GM18870 (cell line): ENCODE data around the gene C19orf53.

ENCODE experiments used
- ATAC-seq: cut with Tn5 transposase; IDR thresholded peaks from one replicate; pipeline ENCODE4 v1.9.1; 2021; ENCODE audit warnings: moderate library complexity; ENCODE audit not compliant: unreplicated experiment

The C19orf53 gene

GRCh38 chr19:13795595-13796300 is 21.5 kb downstream of the C19orf53 start:
- no peak for ATAC-seq

- ATAC-seq = no peak
These were observed 22.2 kb downstream of the C19orf53 start for GRCh38 chr19:13796301-13797057.

- ATAC-seq = no peak
These were observed 22.8 kb downstream of the C19orf53 start for GRCh38 chr19:13797058-13797440.

GRCh38 chr19:13797870-13798269 is 23.6 kb downstream of the C19orf53 start:
- ATAC-seq = no peak

DNA sequence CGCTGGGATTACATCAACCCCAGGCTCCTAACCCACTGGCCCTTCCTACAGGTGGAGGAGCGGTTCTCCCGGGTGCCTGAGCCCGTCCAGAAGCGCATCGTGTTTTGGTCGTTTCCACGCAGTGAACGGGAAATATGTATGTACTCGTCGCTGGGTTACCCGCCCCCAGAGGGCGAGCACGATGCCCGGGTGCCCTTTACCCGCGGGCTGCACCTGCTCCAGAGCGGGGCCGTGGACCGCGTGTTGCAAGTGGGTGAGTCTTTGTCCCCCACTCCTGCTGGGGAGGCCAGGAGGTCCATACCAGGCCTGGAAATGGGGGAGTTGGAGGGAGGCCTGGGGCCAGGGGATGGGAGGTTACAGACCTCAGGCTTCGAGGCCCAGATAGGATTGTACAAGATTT is 25.4 kb downstream of the C19orf53 start:
- no peak for ATAC-seq

GRCh38 chr19:13803038-13803437 is 28.8 kb downstream of the C19orf53 start:
- no peak for ATAC-seq

DNA sequence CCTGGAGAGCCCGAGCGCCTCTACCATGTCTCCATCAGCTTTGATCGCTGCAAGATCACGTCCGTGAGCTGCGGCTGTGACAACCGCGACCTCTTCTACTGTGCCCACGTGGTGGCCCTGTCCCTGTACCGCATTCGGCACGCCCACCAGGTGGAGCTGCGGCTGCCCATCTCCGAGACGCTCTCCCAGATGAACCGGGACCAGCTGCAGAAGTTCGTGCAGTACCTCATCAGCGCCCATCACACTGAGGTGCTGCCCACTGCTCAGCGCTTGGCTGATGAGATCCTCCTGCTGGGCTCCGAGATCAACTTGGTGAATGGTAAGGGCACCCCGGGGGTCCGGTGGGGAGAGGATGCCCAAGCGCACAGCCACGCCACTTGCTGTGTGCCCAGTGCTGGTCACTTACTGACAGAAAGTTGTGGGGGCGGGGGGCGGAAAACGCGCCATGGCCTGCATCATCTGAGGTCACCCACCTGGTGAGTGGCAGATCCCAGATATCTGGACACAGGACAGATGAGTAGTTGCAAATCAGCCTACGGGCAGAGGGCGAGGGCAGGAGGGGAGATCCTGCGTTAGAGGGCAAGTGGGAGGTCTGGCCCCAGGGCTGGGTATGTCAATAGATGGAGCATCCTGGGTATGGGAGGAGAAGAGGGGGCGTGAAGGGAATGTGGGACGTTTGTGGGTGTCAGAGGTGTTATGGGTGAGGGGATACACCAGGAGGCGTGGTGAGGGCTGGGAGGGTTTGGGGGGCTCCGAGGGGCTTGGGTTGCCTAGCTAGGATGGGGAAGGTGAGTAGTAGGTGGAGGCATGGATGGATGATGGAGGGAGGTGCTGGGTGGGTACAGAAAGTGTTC is 30.8 kb downstream of the C19orf53 start:
- ATAC-seq = no peak

DNA sequence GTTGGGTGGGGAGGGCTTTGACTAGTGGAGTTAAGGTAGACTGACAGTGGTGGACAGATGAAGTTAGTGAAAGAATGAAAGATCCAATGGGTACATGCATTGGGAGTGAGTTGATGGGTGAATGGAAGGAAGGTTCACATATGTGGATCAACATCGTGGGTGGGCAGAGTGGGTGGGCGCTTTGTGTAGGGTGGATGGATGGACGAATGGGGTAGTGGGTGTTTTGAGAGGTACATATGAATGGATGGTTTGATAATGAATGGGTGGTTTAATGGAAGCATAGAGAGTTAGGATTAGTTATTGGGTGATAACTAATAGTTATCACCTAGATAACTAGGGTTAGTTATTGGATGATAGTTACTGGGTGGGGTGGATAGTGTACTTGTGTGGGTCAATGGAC is 32.5 kb downstream of the C19orf53 start:
- ATAC-seq = no peak

- ATAC-seq = no peak
These were observed 33.3 kb downstream of the C19orf53 start for GRCh38 chr19:13807421-13808021.

DNA sequence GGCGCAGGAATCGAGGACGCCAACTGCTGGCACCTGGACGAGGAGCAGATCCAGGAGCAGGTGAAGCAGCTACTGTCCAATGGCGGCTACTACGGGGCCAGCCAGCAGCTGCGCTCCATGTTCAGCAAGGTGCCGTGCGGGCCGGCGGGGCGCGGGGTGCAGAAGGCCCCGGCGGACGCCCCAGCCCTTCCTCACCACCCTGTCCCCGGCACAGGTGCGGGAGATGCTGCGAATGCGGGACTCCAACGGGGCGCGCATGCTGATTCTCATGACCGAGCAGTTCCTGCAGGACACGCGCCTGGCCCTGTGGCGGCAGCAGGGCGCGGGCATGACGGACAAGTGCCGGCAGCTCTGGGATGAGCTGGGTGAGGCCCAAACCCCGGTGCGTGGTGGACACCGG is 34.6 kb downstream of the C19orf53 start:
- ATAC-seq = no peak

- ATAC-seq = no peak
These were observed 38.3 kb downstream of the C19orf53 start for GRCh38 chr19:13812544-13812943.

DNA sequence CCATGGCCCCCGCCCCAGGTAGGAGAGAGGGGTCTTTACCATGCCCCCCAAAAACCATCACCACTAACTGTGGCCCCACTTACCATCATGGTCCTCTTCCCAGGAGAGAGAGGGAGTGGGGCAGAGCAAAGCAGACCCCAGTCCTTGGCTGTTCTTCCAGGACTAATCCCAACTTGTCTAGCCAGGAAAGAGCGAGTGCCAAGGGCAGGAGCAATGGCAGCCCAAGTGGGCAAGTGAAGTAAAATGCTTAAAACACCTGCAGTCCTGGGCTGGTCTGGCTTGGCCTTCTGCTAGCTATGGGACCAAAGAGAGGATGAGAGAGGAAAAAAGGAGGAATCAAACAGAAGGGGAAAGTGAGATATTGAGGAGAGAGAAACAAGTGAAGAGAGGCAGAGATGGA is 38.9 kb downstream of the C19orf53 start:
- no peak for ATAC-seq

GRCh38 chr19:13814550-13814949 is 40.3 kb downstream of the C19orf53 start:
- ATAC-seq = no peak

GRCh38 chr19:13817018-13817614 is 42.9 kb downstream of the C19orf53 start:
- ATAC-seq = no peak

DNA sequence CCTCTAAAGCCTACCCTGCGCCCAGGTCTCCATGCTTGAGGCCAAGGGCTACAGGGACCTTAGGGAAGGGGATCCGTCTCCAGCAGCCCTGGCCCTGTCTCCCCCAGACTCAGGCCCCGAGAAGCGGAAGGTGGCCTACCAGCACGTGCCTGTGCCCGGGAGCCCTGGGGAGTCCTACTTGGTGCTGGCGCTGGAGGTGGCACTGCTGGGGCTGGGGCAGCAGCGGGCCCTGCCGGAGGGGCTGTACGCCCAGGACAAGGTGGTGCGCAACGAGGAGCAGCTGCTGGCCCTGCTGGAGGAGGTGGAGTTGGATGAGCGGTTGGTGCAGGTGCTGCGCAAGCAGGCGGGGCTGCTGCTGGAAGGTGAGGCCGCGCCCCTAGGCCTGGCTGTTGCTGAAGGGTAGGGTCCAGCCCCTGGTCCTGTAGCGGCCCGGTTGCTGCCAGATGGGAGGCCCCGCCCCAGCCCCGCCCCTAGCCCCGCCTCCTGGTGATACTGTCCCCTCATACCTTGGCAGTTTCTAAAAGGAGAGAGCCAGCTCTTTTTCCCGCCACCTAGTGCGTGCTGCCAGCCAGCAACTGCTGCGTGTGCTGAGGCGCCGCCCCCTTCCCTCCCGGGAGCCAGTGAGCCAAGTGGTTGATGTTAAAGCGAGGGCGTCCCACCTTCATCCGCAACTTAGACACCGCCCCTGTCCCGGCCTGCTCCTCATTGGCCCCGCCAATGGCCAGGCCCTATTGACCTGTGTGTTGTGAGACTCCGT is 43.5 kb downstream of the C19orf53 start:
- ATAC-seq = no peak

DNA sequence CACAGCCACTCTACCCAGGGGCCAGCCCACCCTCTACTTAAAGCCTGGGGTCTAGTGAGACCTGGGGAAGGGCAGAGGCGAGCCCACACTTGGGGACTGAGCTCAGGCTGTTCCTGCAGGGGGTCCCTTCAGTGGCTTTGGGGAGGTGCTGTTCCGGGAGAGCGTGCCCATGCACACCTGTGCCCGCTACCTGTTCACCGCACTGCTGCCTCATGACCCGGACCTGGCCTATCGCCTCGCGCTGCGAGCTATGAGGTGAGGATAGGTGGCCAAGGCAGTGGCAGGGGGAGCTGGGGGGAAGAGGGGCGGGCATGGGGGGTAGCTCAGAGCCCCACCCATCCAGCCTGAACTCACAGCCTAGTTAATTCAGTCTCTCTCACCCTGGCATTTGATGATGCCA is 45.0 kb downstream of the C19orf53 start:
- ATAC-seq = no peak

GRCh38 chr19:13821292-13821691 is 47.0 kb downstream of the C19orf53 start:
- no peak for ATAC-seq

DNA sequence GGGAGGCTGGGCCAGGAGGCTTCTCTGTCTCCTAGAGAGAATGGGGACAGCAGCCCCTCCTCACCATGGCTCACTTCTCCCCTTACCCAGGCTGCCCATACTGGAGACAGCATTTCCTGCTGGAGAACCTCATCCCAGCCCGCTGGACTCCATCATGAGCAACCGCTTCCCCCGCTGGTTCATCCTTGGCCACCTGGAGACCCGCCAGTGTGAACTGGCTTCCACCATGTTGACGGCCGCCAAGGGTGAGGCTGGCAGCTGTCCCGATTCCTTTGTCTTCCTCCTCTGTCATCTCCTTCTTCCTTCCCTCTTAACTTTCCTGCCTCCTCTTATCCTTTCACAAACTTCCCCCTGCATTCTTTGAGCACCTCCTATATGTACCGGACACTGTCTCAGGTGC is 49.0 kb downstream of the C19orf53 start:
- no peak for ATAC-seq

DNA sequence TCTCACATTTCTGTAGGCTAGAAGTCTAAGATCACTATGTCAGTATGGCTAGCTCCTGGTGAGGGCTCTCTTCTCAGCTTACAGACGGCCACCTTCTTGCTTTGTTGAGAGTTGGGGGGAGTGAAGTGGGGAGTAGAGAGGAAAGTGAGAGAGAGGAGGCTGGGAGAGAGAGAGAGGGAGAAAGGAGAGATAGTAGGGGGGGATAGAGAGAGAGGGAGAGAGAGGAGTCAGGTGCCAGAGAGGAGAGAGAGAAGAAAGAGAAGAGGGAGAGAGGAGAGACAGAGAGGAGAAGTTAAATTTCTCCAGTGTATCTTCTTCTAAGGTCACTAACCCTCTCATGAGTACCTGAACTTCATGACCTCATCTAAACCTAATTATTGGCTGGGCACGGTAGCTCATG is 49.6 kb downstream of the C19orf53 start:
- no peak for ATAC-seq

DNA sequence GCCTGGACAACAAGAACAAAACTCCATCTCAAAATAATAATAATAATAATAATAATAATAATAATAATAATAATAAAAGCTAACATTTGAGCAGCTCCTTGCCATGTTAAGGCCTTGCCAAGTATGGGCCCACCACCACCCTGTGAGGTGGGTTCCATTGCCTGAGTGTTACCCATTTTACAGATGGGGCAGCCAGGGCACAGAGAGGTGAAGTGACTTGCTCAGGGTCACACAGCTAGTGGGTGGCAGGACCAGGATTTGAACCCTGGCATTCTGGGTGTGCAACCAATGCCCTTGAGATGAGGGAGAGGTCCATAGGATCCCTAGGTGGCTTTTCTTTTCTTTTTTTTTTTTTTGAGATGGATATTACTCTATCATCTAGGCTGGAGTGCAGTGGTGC is 50.4 kb downstream of the C19orf53 start:
- ATAC-seq = no peak
